GM18870 (cell line): ENCODE data around the gene KIAA1958.
"Not testable (repeated sequence)": the region's sequence is repeated elsewhere in the genome, so short reads cannot be mapped to it uniquely, and the experiment has no call there.

ENCODE experiments used
- ATAC-seq: cut with Tn5 transposase; IDR thresholded peaks from one replicate; pipeline ENCODE4 v1.9.1; 2021; ENCODE audit warnings: moderate library complexity; ENCODE audit not compliant: unreplicated experiment

The KIAA1958 gene

DNA sequence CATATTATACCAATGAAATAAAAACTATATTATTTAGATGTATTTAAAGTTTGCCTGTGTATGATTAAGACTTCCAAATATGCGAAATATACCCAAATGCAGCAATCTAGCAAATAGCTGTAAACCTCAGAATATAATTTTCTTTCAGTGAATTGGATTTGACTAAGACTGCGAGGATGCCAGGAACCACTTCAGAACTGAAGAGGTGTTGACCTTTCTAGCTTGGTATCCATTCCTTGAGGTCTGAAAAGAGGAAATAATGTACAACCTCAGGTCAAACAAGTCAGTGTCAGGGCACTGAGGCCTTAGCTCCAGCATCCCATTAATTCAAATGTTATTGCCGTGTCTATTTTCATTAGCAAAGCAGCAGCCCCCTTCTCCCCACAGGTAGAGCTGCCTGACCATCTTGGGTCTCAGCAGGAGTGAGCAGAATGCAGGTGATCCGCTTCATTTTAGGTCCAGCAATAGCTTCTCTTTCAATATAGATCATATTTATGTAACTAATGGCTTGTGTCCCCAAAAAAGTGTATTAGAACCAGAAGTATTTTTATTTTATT is 100.0 kb downstream of the KIAA1958 start:
- ATAC-seq = no peak

DNA sequence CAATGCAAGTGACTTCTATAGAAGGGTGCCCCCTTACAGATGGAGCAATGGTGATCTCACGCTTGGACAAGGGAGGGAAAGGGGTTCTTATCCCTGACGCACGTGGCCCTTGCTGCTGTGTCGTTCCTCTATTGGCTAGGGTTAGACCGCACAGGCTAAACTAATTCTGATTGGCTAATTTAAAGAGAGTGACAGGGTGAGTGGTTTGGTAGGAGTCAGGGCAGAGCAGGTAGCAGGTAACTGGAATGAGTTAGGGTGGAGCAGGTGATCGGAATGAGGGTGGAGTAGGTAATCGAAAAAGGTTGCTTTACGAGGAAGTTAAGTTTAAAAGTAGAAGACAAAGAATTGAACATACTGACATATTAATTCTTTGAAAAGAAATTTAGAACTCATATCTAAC is 105.2 kb downstream of the KIAA1958 start:
- ATAC-seq = not testable (repeated sequence)

DNA sequence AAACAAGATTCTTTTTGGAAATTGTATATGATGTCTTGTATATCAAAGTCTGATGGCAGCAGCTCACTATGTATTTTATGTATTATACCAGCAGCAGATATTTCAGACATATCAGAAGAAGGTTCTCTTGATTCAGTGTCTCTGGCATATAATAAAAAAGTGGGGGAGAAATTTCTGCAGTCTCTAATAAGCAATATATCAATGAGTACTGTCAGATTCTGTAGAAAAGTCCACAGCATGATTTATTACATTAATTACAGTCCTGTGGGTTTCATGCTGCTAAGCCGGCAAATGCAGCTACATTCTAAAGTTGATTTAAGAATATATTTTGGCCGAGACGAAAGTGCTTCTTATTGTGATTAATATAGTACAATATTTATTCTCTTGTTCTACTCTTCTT is 113.1 kb downstream of the KIAA1958 start:
- no peak for ATAC-seq

DNA sequence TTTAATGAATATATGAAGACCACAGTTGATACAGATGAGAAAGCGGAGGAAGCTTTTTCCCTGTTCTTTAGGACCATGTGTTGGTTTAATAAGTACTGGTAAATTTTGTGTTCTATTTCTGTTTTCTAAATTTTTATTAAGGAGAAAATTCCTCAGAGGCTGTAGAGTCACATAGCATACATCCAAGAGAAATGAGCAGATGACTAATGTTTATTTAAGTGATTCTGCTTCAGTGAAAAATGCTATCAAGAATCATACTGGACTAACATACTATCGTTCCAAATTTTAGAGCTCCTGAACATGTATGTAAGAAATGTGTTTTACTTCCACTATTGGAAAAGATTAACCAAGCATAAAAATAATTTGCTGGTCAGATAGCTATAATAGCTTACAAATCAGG is 115.0 kb downstream of the KIAA1958 start:
- ATAC-seq = no peak

GRCh38 chr9:112604790-112605189 is 118.2 kb downstream of the KIAA1958 start:
- no peak for ATAC-seq

DNA sequence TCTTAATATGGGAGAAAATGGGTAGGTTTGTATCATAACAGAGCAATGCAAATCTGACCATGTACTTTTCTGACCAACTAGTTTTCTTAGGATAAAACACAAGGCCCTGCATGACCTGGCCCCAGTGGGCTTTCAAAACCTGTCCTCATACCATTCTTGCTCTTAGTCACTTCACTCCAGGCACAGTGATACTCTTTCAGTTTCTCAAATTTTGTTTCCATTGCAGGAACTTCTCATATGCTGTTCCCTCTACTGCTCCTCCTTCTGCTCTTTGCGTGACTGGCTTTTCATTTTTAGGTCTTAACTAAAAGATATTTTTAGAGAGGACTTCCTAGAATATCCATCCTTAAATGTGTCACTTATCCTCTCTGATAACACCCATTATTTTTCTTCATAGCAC is 118.9 kb downstream of the KIAA1958 start:
- ATAC-seq = peak; percentile 97

DNA sequence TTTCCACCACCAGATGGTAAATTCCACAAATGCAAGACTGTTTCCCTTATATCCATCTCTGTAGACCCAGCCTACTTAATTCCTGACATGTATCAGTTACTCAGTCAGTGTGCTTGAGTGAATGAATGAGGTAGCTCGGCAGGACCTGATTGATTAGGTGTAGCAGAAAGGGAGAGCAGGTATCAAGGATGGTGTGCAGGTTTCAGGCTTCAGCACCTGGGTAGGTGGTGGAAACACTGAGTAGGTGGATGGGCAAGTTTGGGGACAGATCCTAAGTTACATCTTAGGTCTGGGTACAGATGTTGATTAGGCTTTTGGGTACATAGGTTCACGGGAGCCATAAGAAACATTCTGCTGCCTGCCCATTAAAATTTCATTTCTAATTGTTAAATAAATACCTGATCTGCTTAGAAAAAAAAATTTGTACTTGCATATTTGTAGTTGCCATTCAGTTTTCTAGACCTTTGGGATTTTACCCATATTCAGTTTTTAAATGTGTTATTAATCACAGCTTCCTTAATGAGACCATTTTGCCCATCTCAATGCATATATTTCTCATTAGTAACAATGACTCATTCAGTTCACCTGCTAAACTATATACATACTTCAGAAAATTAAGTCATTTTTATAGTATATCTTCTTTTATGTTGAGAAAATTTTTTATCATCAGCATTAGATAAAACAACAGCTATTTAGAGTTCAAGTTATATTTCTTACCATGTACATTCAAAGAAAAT is 119.5 kb downstream of the KIAA1958 start:
- no peak for ATAC-seq

- ATAC-seq = no peak
These were observed 122.2 kb downstream of the KIAA1958 start for GRCh38 chr9:112608851-112609250.

DNA sequence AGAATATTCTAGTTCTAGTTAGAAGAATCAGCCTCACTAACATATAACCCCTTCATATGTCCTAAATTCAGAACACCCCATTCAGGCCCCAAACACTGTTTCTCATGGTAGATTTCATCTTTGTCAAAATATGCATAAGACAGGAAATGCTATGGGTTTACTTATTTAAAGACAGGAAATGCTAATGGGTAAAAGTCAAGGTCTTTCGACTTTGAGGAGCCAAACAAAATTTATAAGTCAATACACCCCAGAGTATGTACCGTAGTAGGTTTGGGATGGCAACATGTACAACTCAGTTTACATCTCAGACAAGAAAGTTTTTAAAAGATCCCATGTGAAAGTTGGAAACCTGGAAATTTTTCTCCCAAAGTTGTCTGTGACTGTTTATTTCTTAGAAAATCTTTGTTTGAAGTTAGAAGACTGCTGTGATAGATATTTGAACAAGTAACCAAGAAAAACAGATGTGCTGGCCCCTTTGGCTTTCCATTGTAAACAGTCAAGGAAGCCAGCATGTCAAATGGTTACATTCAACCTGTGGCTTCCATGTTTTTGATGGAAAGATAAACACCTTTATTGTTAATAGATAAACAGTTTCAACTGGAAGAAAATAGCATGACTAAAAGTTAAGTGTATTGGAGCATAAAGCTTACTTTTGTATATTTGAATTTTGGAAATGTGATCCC is 129.1 kb downstream of the KIAA1958 start:
- ATAC-seq = no peak

DNA sequence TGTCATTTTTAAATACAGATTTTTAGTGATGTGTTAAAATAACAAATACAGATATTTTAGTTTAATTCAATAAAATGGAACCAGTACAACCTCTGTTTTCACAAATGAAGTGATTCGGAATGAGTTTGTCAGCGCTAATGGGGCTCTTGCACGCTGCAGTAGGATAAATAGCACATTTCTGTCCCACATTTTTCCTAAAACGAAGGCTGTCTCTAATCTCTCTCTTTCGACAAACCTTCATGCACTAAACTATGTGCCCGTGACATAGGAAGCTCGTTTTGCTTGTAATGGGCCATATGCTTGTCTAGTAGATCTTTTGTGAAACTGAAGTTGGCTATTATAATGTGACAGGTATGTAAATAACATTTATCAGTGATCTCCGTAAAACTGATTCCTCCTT is 130.7 kb downstream of the KIAA1958 start:
- no peak for ATAC-seq

DNA sequence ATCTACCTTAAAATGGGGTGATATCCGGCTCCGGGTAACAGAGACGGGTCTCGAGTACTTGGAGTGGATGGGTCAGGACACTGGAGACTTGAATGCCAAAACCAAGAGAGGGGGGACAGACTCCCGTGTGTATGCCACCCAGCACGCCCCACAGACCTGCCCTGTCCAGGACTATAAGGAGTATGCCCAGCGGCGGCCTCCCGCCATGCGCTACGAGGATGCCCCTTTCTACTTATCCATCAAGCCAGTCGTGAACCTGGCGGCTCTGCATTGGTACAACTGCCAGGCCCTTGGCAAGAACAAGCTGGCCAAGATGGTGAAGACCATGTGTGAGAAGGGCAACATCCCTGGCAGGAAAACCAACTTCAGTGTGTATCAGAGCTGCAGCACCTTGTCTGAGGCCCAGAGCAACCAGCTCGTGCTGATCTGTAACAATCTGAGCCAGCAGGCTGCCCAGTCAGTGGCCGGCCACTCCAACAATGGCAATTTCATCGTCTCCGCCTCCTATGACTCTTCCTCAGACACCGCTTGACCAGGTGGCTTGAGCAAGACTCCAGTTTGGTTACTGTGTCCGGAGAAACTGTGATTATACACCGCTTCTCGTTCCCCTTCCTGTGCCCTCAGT is 131.9 kb downstream of the KIAA1958 start:
- ATAC-seq = no peak

GRCh38 chr9:112620388-112620787 is 133.8 kb downstream of the KIAA1958 start:
- no peak for ATAC-seq

GRCh38 chr9:112621018-112621655 is 134.5 kb downstream of the KIAA1958 start:
- no peak for ATAC-seq

DNA sequence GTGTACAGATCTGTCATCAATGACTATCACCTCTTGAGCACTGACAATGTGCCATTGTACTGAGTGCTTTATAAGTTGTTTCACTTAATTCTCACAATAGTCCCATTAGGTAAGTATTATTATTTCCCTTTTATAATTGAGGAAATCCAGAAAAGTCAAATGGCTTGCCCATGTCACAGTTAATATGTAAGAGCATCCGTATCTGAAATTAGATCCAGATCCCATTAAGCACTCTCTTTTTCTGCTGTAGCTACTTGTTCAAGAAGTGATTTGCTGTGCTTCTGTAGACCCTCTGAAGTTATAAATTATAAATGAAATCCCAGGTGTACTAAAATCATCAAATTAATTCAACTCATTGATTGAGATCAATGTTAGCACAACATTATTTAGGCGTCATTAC is 136.6 kb downstream of the KIAA1958 start:
- no peak for ATAC-seq

- no peak for ATAC-seq
These were observed 138.4 kb downstream of the KIAA1958 start for GRCh38 chr9:112624711-112625707.

GRCh38 chr9:112629671-112630485 is 143.3 kb downstream of the KIAA1958 start:
- ATAC-seq = no peak

DNA sequence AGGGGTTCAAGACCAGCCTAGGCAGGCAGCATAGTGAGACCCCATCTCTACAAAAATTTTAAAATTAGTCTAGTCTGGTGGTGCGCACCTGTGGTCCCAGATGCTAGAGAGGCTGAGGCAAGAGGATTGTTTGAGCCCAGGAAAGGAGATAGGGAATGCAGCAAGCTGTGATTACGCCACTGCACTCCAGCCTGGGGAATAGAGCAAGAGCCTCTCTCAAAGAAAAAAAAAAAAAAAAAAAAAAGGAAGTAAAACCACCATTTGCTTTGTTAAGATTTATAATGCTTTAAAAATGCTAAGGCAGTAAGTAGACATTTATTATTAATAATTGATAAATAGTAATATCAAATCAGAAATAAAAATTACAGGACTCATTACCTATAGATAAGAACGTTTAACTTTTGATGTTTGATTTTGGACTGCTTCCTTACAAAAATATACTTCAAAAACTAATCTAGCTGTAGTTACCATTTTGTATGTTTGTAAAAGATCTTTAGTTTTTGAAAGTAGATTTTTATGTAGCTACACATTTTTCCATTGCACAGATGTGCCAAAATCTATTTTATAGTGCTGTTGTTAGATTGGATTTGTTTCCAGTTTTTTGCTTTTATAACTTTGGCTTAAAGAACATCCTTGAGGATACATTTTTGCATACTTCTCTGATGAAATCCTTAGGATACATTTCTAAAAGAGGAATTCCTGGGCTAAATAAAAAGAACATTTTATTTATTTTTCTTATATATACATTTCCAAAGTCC is 144.9 kb downstream of the KIAA1958 start:
- no peak for ATAC-seq

DNA sequence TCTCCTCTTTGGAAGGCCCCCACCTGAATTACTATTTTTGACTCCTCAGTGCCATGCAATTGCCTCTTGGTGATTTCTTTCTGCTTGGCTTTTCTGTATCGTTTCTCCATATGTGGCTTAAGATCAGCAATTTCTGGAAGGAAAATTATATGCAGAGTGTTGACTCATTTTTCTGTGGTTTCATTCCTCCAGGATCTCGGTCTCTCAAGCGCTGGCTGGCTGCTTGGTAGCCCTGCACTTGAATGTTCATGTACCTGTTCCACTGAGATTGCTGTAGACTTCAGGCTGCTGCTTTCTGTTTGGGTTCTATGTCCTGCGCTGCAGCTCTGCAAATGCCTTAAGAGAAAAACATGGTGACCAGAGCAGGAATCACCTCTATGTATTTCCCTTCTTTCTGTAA is 153.7 kb downstream of the KIAA1958 start:
- no peak for ATAC-seq

DNA sequence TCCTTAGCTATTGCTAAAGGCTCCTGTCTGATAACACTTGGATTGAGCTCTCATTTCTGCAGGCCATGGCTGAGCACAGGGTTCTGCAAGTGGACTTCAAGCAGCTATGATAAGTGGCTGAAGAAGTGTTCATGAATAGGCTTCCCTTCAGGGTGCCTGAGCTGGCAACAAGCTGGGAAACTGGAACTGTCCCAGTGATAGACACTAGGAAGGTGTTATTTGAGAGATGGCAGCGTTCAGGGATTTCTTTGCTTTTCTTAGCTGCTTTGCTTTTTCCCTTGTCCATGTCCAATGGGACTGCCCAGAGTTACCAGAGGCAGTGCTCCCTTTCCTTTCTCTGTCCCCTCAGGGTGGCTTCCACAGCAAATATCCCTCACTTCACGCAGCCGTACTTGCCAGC is 155.5 kb downstream of the KIAA1958 start:
- ATAC-seq = no peak
